RWPE2 (cell line): ENCODE results near the gene SPAG7.

Experiments used
- ATAC-seq: fragments of 200-7000 bp; cut with Tn5 transposase; 3 replicates; pipeline ENCODE4 v1.9.1; 2021; ENCODE audit warnings: low read depth
- DNase-seq: peaks from one replicate; pipeline ENCODE4 v3.0.0-alpha.2; 2020; ENCODE audit warnings: low spot score
- H3K27ac ChIP-seq: fragments of 450-650 bp; 2 replicates; pipeline ENCODE4 v1.5.1; 2017; ENCODE audit warnings: mild to moderate bottlenecking; ENCODE audit not compliant: poor library complexity, severe bottlenecking
- H3K27me3 ChIP-seq: fragments of 250-450 bp; sonication (Bioruptor Pico); 2 replicates; pipeline ENCODE4 v1.5.1; 2021; ENCODE audit warnings: mild to moderate bottlenecking, moderate library complexity; ENCODE audit not compliant: insufficient read depth, poor library complexity, severe bottlenecking
- H3K36me3 ChIP-seq: fragments of 250-450 bp; sonication (Bioruptor Pico); 2 replicates; pipeline ENCODE4 v1.5.1; 2020; ENCODE audit warnings: low read depth, mild to moderate bottlenecking, moderate library complexity
- H3K4me1 ChIP-seq: fragments of 250-450 bp; sonication (Bioruptor Pico); 2 replicates; pipeline ENCODE4 v1.5.1; 2021; ENCODE audit warnings: mild to moderate bottlenecking, moderate library complexity; ENCODE audit not compliant: insufficient read depth, poor library complexity, severe bottlenecking
- H3K4me3 ChIP-seq: fragments of 250-450 bp; sonication (Bioruptor Pico); 2 replicates; pipeline ENCODE4 v1.5.1; 2021; ENCODE audit warnings: mild to moderate bottlenecking, moderate library complexity; ENCODE audit not compliant: severe bottlenecking
- H3K9me3 ChIP-seq: fragments of 250-450 bp; sonication (Bioruptor Pico); 2 replicates; pipeline ENCODE4 v1.5.1; 2021; ENCODE audit warnings: mild to moderate bottlenecking, moderate library complexity; ENCODE audit not compliant: severe bottlenecking
- CTCF ChIP-seq: fragments of 450-650 bp; IDR thresholded peaks from one replicate; pipeline ENCODE4 v1.5.1; 2017; ENCODE audit warnings: mild to moderate bottlenecking, moderate library complexity; ENCODE audit not compliant: poor library complexity, severe bottlenecking

SPAG7 gene

GRCh38 chr17:4998027-4998731, 30.6 kb upstream of the SPAG7 start:
- no peaks in the 10 kb centered on the region for H3K9me3 ChIP-seq
- TF ChIP-seq CTCF: no peak
- H3K36me3 ChIP-seq: peaks cover 40% of the 10 kb centered on the region
- DNase-seq (no peak), ATAC-seq (peak; percentile 8; the same call in 2 of the 3 replicates)
- peak overlapping the region; percentile 87 for H3K4me3 ChIP-seq
- no peaks in the 10 kb centered on the region for H3K27me3 ChIP-seq
- peak overlapping the region; percentile 65 for H3K27ac ChIP-seq
- H3K4me1 ChIP-seq: peaks cover 3% of the 10 kb centered on the region

GRCh38 chr17:4997302-4998026, 29.8 kb upstream of the SPAG7 start, which contains the start of the genes INCA1 and KIF1C:
INCA1 (minus strand) TSS chr17:4997522; CDS start chr17:4994437, 3,085 bp downstream.
KIF1C (plus strand) TSS chr17:4997950; CDS start chr17:5000247, 2,297 bp downstream.
- ATAC-seq (peak; percentile 89), DNase-seq (peak; percentile 90)
- Histone ChIP-seq H3K4me3 (peak within 1 kb of the TSS; percentile 87), H3K9me3 (no peaks in the 10 kb centered on the region), H3K36me3 (peaks cover 33% of the 10 kb centered on the region), H3K27me3 (no peaks in the 10 kb centered on the region), H3K4me1 (peaks cover 3% of the 10 kb centered on the region), H3K27ac (peak within 1 kb of the TSS; percentile 65)
- no peak for TF ChIP-seq CTCF

- no peak for TF ChIP-seq CTCF
- H3K9me3 ChIP-seq: no peaks in the 10 kb centered on the region
- H3K27ac ChIP-seq: no peak overlapping the region
- no peaks in the 10 kb centered on the region for H3K4me1 ChIP-seq
- DNase-seq: no peak
- no peak for ATAC-seq
- H3K27me3 ChIP-seq: no peaks in the 10 kb centered on the region
- no peak overlapping the region for H3K4me3 ChIP-seq
- H3K36me3 ChIP-seq: peaks cover 3% of the 10 kb centered on the region; the same call in 1 of the 2 replicates
Observed at GRCh38 chr17:4994081-4994595, 26.5 kb upstream of the SPAG7 start.

- Histone ChIP-seq H3K9me3 (no peaks in the 10 kb centered on the region), H3K27ac (peak overlapping the region; percentile 72), H3K36me3 (peaks cover 23% of the 10 kb centered on the region), H3K4me1 (peaks cover 2% of the 10 kb centered on the region), H3K4me3 (peak overlapping the region; percentile 77), H3K27me3 (no peaks in the 10 kb centered on the region)
- no peak for TF ChIP-seq CTCF
- DNase-seq (no peak), ATAC-seq (peak; percentile 2)
Observed at GRCh38 chr17:4987767-4988567, 20.4 kb upstream of the SPAG7 start.
